ENCODE data around the gene C20orf96.

C20orf96 gene

GRCh38 chr20:312866-313265 lies 22.3 kb upstream of the C20orf96 start:
- no peak for DNase-seq (ENCODE audit: low read depth in 2 of 2)

- no peak for DNase-seq (ENCODE audit: low read depth in 2 of 2)
These were observed 21.5 kb upstream of the C20orf96 start for GRCh38 chr20:312067-312466.

- no peak for DNase-seq (ENCODE audit: low read depth in 2 of 2)
These were observed 21.1 kb upstream of the C20orf96 start for GRCh38 chr20:311609-312008.

- DNase-seq (ENCODE audit: low read depth in 2 of 2) = no peak
These were observed 20.1 kb upstream of the C20orf96 start for GRCh38 chr20:310645-311044.

GRCh38 chr20:309841-310644 lies 19.5 kb upstream of the C20orf96 start:
- peak; percentile 66 to 80 for DNase-seq (ENCODE audit: low read depth in 2 of 2)

GRCh38 chr20:309306-309840 lies 18.8 kb upstream of the C20orf96 start:
- no peak for DNase-seq (ENCODE audit: low read depth in 2 of 2)

- DNase-seq (ENCODE audit: low read depth in 2 of 2) = no peak
These were observed 18.0 kb upstream of the C20orf96 start for GRCh38 chr20:308427-309038.

GRCh38 chr20:305745-306144 lies 15.2 kb upstream of the C20orf96 start:
- no peak for DNase-seq (ENCODE audit: low read depth in 2 of 2)

GRCh38 chr20:301886-302848 lies 11.6 kb upstream of the C20orf96 start:
- DNase-seq (ENCODE audit: low read depth in 2 of 2) = no peak

- DNase-seq (ENCODE audit: low read depth in 2 of 2) = no peak
These were observed 9.9 kb upstream of the C20orf96 start for GRCh38 chr20:300345-300990.

GRCh38 chr20:298776-299391 lies 8.3 kb upstream of the C20orf96 start:
- DNase-seq (ENCODE audit: low read depth in 2 of 2) = no peak

- DNase-seq (ENCODE audit: low read depth in 2 of 2) = peak in 1 of 2 donors; percentile 21
These were observed 7.6 kb upstream of the C20orf96 start for GRCh38 chr20:297925-298775.

GRCh38 chr20:297098-297924 lies 6.8 kb upstream of the C20orf96 start, which contains the start of gene ZCCHC3:
Gene ZCCHC3 (plus strand): TSS chr20:297570. CDS start chr20:297587, 17 bp downstream.
- DNase-seq (ENCODE audit: low read depth in 2 of 2) = peak; percentile 70 to 75

- no peak for DNase-seq (ENCODE audit: low read depth in 2 of 2)
These were observed 5.3 kb upstream of the C20orf96 start for GRCh38 chr20:295804-296203.

GRCh38 chr20:294602-295001 lies 4.1 kb upstream of the C20orf96 start:
- no peak for DNase-seq (ENCODE audit: low read depth in 2 of 2)

GRCh38 chr20:289693-290083 lies 862 bp downstream of the C20orf96 start:
- no peak for DNase-seq (ENCODE audit: low read depth in 2 of 2)

GRCh38 chr20:288956-289692 lies 1.4 kb downstream of the C20orf96 start:
- no peak for DNase-seq (ENCODE audit: low read depth in 2 of 2)

GRCh38 chr20:286508-286907 lies 4.0 kb downstream of the C20orf96 start:
- no peak for DNase-seq (ENCODE audit: low read depth in 2 of 2)

Measured in activated CD4-positive, alpha-beta T cell treated with anti-CD3 and anti-CD28 coated beads for 24 hours (primary cell).